ENCODE data around the gene B3GNT7.

Gene B3GNT7

GRCh38 chr2:231376857-231377256, 18.7 kb upstream of the B3GNT7 start:
- peak overlapping the region; percentile 94 for H3K27ac ChIP-seq (ENCODE audit: low read depth, low read length)
- no peaks in the 10 kb centered on the region for H3K9me3 ChIP-seq (ENCODE audit: control insufficient read depth, insufficient read depth, low read depth, low read length)
- no peaks in the 10 kb centered on the region for H3K36me3 ChIP-seq (ENCODE audit: control insufficient read depth, insufficient read depth, low read length)
- no peaks in the 10 kb centered on the region for H3K27me3 ChIP-seq (ENCODE audit: control insufficient read depth, insufficient read depth, low read length)
- no peak overlapping the region; the same call in 1 of the 2 replicates for H3K4me3 ChIP-seq (ENCODE audit: low read depth, low read length)
- H3K9ac ChIP-seq (ENCODE audit: low read length): peak overlapping the region; percentile 87
- peaks cover 37% of the 10 kb centered on the region for H3K4me1 ChIP-seq (ENCODE audit: control insufficient read depth, insufficient read depth, low read length)

GRCh38 chr2:231378026-231378722, 17.3 kb upstream of the B3GNT7 start:
- H3K4me3 ChIP-seq (ENCODE audit: low read depth, low read length): no peak overlapping the region
- H3K27ac ChIP-seq (ENCODE audit: low read depth, low read length): peak overlapping the region; percentile 94; the same call in 1 of the 2 replicates
- H3K9ac ChIP-seq (ENCODE audit: low read length): peak overlapping the region; percentile 38
- H3K4me1 ChIP-seq (ENCODE audit: control insufficient read depth, insufficient read depth, low read length): peaks cover 37% of the 10 kb centered on the region
- H3K27me3 ChIP-seq (ENCODE audit: control insufficient read depth, insufficient read depth, low read length): no peaks in the 10 kb centered on the region
- H3K36me3 ChIP-seq (ENCODE audit: control insufficient read depth, insufficient read depth, low read length): no peaks in the 10 kb centered on the region
- H3K9me3 ChIP-seq (ENCODE audit: control insufficient read depth, insufficient read depth, low read depth, low read length): no peaks in the 10 kb centered on the region

DNA sequence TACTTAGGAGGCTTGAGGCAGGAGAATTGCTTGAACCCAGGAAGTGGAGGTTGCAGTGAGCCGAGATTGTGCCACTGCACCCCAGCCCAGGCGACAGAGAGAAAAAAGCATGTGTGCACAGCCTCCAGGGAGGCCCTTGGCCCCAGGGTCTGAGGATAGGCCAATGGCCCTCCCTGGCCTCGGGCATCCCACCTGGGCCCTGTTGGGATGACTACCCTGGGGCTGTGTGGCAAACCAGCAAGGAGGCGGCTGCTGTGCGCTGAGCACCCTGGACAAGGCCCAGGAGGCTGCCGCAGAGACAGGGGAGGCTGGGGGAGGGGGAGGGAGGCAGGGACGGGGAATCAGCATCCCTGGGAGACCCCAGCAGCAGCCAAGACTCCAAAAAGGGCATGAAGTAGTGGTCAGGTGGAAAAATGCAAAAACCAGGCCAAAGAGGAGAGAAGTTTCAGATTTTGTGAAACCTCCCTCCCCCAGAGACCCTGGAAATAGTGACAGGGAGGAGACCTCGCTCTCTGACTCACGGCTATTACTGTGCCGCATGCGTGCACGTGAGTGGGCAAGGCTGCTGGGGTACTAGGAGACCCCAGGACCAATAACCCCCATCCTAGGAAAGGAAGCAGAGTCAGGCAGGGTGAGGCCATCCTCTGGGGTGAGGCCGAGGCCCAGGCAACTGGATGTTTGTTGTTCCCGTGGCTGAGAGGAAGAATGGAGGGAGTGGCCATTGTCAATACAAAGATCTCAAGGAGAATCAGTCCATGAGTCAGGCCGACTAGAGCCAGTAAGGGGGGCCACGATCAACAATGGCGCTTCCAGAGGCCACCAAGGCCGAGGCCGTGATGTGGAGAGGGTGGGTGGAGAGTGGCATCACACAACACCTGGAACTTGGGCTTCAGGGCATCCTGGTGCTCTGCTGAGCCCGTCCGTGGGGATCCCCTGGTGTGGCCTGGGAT, 16.0 kb upstream of the B3GNT7 start:
- peaks cover 37% of the 10 kb centered on the region for H3K4me1 ChIP-seq (ENCODE audit: control insufficient read depth, insufficient read depth, low read length)

DNA sequence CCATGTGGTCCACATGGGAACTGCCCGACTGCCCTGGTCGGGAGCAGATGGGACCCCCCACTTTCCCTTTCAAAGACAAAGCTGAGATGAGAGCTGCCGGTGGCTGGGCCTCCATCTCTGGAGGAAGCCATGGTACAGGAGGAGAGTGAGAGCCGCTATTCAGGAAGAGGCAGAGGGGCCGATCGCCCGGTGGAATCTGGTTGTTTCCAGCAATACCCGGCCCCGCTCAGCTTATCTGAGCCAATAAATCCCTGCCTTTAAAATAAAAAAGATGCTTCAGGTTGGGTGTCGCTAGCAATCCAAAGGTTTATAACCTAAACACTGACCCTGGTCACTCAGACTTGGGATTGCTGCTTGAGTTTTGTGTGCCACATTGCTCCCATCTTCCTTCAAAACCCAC, 15.2 kb upstream of the B3GNT7 start:
- H3K9me3 ChIP-seq (ENCODE audit: control insufficient read depth, insufficient read depth, low read depth, low read length): peaks cover 8% of the 10 kb centered on the region
- no peak overlapping the region for H3K9ac ChIP-seq (ENCODE audit: low read length)
- no peaks in the 10 kb centered on the region for H3K36me3 ChIP-seq (ENCODE audit: control insufficient read depth, insufficient read depth, low read length)
- H3K27ac ChIP-seq (ENCODE audit: low read depth, low read length): no peak overlapping the region
- peaks cover 30% of the 10 kb centered on the region for H3K4me1 ChIP-seq (ENCODE audit: control insufficient read depth, insufficient read depth, low read length)
- H3K4me3 ChIP-seq (ENCODE audit: low read depth, low read length): no peak overlapping the region
- no peaks in the 10 kb centered on the region for H3K27me3 ChIP-seq (ENCODE audit: control insufficient read depth, insufficient read depth, low read length)

More for the DNA sequence above, 16.0 kb upstream of the B3GNT7 start:
- Histone ChIP-seq H3K9ac (ENCODE audit: low read length) (no peak overlapping the region), H3K27ac (ENCODE audit: low read depth, low read length) (no peak overlapping the region), H3K36me3 (ENCODE audit: control insufficient read depth, insufficient read depth, low read length) (no peaks in the 10 kb centered on the region), H3K4me3 (ENCODE audit: low read depth, low read length) (no peak overlapping the region), H3K9me3 (ENCODE audit: control insufficient read depth, insufficient read depth, low read depth, low read length) (peaks cover under 1% of the 10 kb centered on the region; the same call in 1 of the 2 replicates), H3K27me3 (ENCODE audit: control insufficient read depth, insufficient read depth, low read length) (no peaks in the 10 kb centered on the region)

GRCh38 chr2:231380991-231381847, 14.3 kb upstream of the B3GNT7 start:
- no peak overlapping the region for H3K27ac ChIP-seq (ENCODE audit: low read depth, low read length)
- no peak overlapping the region for H3K4me3 ChIP-seq (ENCODE audit: low read depth, low read length)
- no peaks in the 10 kb centered on the region for H3K27me3 ChIP-seq (ENCODE audit: control insufficient read depth, insufficient read depth, low read length)
- H3K9ac ChIP-seq (ENCODE audit: low read length): no peak overlapping the region
- no peaks in the 10 kb centered on the region for H3K36me3 ChIP-seq (ENCODE audit: control insufficient read depth, insufficient read depth, low read length)
- peaks cover 22% of the 10 kb centered on the region for H3K4me1 ChIP-seq (ENCODE audit: control insufficient read depth, insufficient read depth, low read length)
- peaks cover 12% of the 10 kb centered on the region for H3K9me3 ChIP-seq (ENCODE audit: control insufficient read depth, insufficient read depth, low read depth, low read length)

- Histone ChIP-seq H3K36me3 (ENCODE audit: control insufficient read depth, insufficient read depth, low read length) (no peaks in the 10 kb centered on the region), H3K27me3 (ENCODE audit: control insufficient read depth, insufficient read depth, low read length) (no peaks in the 10 kb centered on the region)
Measured at GRCh38 chr2:231382116-231382515, 13.4 kb upstream of the B3GNT7 start.

GRCh38 chr2:231383416-231384108, 11.9 kb upstream of the B3GNT7 start:
- Histone ChIP-seq H3K4me1 (ENCODE audit: control insufficient read depth, insufficient read depth, low read length) (peaks cover 13% of the 10 kb centered on the region), H3K27me3 (ENCODE audit: control insufficient read depth, insufficient read depth, low read length) (no peaks in the 10 kb centered on the region), H3K9ac (ENCODE audit: low read length) (no peak overlapping the region), H3K27ac (ENCODE audit: low read depth, low read length) (no peak overlapping the region), H3K4me3 (ENCODE audit: low read depth, low read length) (no peak overlapping the region), H3K9me3 (ENCODE audit: control insufficient read depth, insufficient read depth, low read depth, low read length) (peaks cover 12% of the 10 kb centered on the region), H3K36me3 (ENCODE audit: control insufficient read depth, insufficient read depth, low read length) (no peaks in the 10 kb centered on the region)

More at GRCh38 chr2:231382116-231382515, 13.4 kb upstream of the B3GNT7 start:
- no peak overlapping the region for H3K4me3 ChIP-seq (ENCODE audit: low read depth, low read length)
- peaks cover 12% of the 10 kb centered on the region for H3K9me3 ChIP-seq (ENCODE audit: control insufficient read depth, insufficient read depth, low read depth, low read length)
- no peak overlapping the region for H3K27ac ChIP-seq (ENCODE audit: low read depth, low read length)
- H3K9ac ChIP-seq (ENCODE audit: low read length): no peak overlapping the region
- peaks cover 17% of the 10 kb centered on the region for H3K4me1 ChIP-seq (ENCODE audit: control insufficient read depth, insufficient read depth, low read length)

GRCh38 chr2:231384109-231384435, 11.4 kb upstream of the B3GNT7 start:
- no peaks in the 10 kb centered on the region for H3K36me3 ChIP-seq (ENCODE audit: control insufficient read depth, insufficient read depth, low read length)
- no peak overlapping the region for H3K9ac ChIP-seq (ENCODE audit: low read length)
- peaks cover 16% of the 10 kb centered on the region for H3K4me1 ChIP-seq (ENCODE audit: control insufficient read depth, insufficient read depth, low read length)
- H3K4me3 ChIP-seq (ENCODE audit: low read depth, low read length): no peak overlapping the region
- no peaks in the 10 kb centered on the region for H3K27me3 ChIP-seq (ENCODE audit: control insufficient read depth, insufficient read depth, low read length)
- peaks cover 12% of the 10 kb centered on the region for H3K9me3 ChIP-seq (ENCODE audit: control insufficient read depth, insufficient read depth, low read depth, low read length)
- no peak overlapping the region for H3K27ac ChIP-seq (ENCODE audit: low read depth, low read length)

DNA sequence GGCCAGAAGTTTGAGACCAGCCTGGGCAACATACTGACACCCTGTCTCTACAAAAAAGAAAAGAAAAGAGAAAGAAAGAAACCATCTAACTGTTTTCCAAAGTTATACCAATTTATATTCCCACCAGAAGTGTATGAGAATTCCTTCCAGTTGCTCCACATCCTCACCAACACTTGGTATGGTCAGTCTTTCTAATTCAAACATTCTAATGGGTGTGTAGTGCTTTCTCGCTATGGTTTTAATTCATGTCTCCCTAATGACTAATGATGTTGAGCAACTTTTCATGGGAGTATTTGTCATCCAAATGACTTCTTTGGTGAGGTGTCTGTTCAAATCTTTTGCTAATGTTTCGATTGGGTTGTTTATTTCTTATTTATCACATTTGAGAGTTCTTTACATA, 10.5 kb upstream of the B3GNT7 start:
- H3K4me1 ChIP-seq (ENCODE audit: control insufficient read depth, insufficient read depth, low read length): peaks cover 11% of the 10 kb centered on the region
- no peaks in the 10 kb centered on the region for H3K27me3 ChIP-seq (ENCODE audit: control insufficient read depth, insufficient read depth, low read length)
- H3K9me3 ChIP-seq (ENCODE audit: control insufficient read depth, insufficient read depth, low read depth, low read length): peaks cover 12% of the 10 kb centered on the region
- H3K27ac ChIP-seq (ENCODE audit: low read depth, low read length): no peak overlapping the region
- no peak overlapping the region for H3K9ac ChIP-seq (ENCODE audit: low read length)
- H3K36me3 ChIP-seq (ENCODE audit: control insufficient read depth, insufficient read depth, low read length): no peaks in the 10 kb centered on the region
- no peak overlapping the region for H3K4me3 ChIP-seq (ENCODE audit: low read depth, low read length)

DNA sequence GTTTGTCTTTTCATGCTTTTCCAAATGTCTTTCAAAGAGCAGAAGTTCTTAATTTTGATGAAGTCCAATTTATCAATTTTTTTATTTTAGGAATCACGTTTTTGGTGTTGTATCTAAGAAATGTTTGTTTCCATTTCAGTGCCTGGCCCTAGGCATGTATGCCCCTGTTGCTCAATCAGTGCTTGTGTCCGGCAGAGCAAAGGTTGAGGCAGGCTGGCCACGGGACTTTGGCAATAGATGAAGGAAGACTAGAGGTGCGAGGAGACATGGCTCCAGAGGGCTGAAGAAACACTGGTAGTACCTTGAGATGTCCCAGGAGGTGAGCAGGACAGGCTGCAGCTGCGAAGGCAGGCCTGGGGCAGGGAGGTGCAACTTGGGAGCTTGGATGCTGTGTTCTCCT, 10.1 kb upstream of the B3GNT7 start:
- no peaks in the 10 kb centered on the region for H3K36me3 ChIP-seq (ENCODE audit: control insufficient read depth, insufficient read depth, low read length)
- H3K4me3 ChIP-seq (ENCODE audit: low read depth, low read length): no peak overlapping the region
- peaks cover 10% of the 10 kb centered on the region; the same call in 1 of the 2 replicates for H3K4me1 ChIP-seq (ENCODE audit: control insufficient read depth, insufficient read depth, low read length)
- H3K27me3 ChIP-seq (ENCODE audit: control insufficient read depth, insufficient read depth, low read length): no peaks in the 10 kb centered on the region
- H3K9me3 ChIP-seq (ENCODE audit: control insufficient read depth, insufficient read depth, low read depth, low read length): peaks cover 12% of the 10 kb centered on the region
- no peak overlapping the region for H3K9ac ChIP-seq (ENCODE audit: low read length)
- no peak overlapping the region for H3K27ac ChIP-seq (ENCODE audit: low read depth, low read length)

All from HUES6 (cell line).